WTC11 (cell line): ENCODE results near the gene CEP85L.

ENCODE experiments used
- CBFB ChIP-seq: sonication (generic); formaldehyde crosslinking; IDR thresholded peaks from 2 replicates; pipeline ENCODE4 v1.8.1; 2022; ENCODE audit warnings: mild to moderate bottlenecking, low read depth, missing genetic modification reagents
- CTCF ChIP-seq: fragments of 200-600 bp; IDR thresholded peaks from 2 replicates; pipeline ENCODE4 v1.8.0; 2022; ENCODE audit warnings: antibody characterized with exemption
- ESRRA ChIP-seq: sonication (generic); formaldehyde crosslinking; IDR thresholded peaks from 2 replicates; pipeline ENCODE4 v1.8.1; 2022; ENCODE audit warnings: mild to moderate bottlenecking, missing genetic modification reagents, borderline replicate concordance
- HMGXB4 ChIP-seq: sonication (generic); formaldehyde crosslinking; IDR thresholded peaks from 2 replicates; pipeline ENCODE4 v1.8.1; 2023; ENCODE audit warnings: mild to moderate bottlenecking, moderate library complexity, missing genetic modification reagents

GRCh38 chr6:118460958-118461470 lies 190.4 kb downstream of the CEP85L start:
- no peak for TF ChIP-seq HMGXB4 (CRISPR knock-in tag)
- no peak for TF ChIP-seq ESRRA
- TF ChIP-seq CBFB (CRISPR knock-in tag), result no peak
- no peak for TF ChIP-seq CTCF
